OCI-LY1 (cell line): ENCODE data around the gene HOTAIR.

ENCODE experiments used
- EZH2 ChIP-seq: fragments of 200-600 bp; sonication (generic), shearing (Covaris generic); IDR thresholded peaks from 2 replicates; pipeline ENCODE4 v1.8.0; 2017; ENCODE audit warnings: borderline replicate concordance, mixed run types, mild to moderate bottlenecking, antibody characterized with exemption, low read length, moderate library complexity, mixed read lengths
- TF ChIP-seq, protein P1 (sequence below): fragments of 200-600 bp; sonication (generic), shearing (Covaris generic); IDR thresholded peaks from 2 replicates; pipeline ENCODE4 v1.5.1; 2017; ENCODE audit warnings: mild to moderate bottlenecking, antibody characterized with exemption, low read length, moderate library complexity, mixed read lengths

- TF ChIP-seq, protein P1, sequence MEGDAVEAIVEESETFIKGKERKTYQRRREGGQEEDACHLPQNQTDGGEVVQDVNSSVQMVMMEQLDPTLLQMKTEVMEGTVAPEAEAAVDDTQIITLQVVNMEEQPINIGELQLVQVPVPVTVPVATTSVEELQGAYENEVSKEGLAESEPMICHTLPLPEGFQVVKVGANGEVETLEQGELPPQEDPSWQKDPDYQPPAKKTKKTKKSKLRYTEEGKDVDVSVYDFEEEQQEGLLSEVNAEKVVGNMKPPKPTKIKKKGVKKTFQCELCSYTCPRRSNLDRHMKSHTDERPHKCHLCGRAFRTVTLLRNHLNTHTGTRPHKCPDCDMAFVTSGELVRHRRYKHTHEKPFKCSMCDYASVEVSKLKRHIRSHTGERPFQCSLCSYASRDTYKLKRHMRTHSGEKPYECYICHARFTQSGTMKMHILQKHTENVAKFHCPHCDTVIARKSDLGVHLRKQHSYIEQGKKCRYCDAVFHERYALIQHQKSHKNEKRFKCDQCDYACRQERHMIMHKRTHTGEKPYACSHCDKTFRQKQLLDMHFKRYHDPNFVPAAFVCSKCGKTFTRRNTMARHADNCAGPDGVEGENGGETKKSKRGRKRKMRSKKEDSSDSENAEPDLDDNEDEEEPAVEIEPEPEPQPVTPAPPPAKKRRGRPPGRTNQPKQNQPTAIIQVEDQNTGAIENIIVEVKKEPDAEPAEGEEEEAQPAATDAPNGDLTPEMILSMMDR, result no peak
- TF ChIP-seq EZH2, result no peak
Observed at GRCh38 chr12:53976823-53977595, 2.3 kb upstream of the HOTAIR start.
